ENCODE data around the gene CDH13. TPM values are rescaled to one million over a fixed set of nuclear protein-coding genes. Genes with fewer than 3 reads are reported as not detected.

CDH13 gene
- total RNA-seq, 2 experiments from 2014 or later = not detected

DNA sequence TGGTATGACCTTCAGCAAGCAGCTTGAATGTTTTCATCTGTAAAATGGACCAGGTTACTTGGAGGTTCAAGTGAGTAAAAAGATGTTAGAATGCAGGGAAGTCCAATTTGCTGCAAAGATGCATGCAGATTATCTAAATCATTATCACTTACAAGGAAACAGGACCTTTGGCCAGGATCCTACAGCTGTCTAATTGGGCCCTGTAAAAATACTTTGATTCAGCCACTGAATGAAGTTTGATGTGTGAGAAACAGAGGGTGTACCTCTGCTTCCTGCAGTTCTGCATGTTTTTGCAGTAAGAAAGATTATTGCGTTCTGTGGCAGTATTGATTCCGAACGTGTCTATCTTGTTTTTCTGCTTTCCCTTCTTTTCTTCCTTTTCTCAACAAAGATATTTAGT lies 10.2 kb downstream of the CDH13 start:
- Histone ChIP-seq H4K20me1 (ENCODE audit: insufficient read depth, low read length) (no peaks in the 10 kb centered on the region), H3K4me1 (ENCODE audit: insufficient read depth, low read length, poor library complexity, severe bottlenecking) (no peaks in the 10 kb centered on the region), H3K36me3 (ENCODE audit: insufficient read depth, low read length) (no peaks in the 10 kb centered on the region), H3K9me2 (ENCODE audit: insufficient read depth, low read length) (no peaks in the 10 kb centered on the region), H3K79me2 (ENCODE audit: insufficient read depth, low read depth, low read length) (no peaks in the 10 kb centered on the region), H3K4me3 (ENCODE audit: low read depth, low read length, poor library complexity, severe bottlenecking) (no peak overlapping the region), H3K9me3 (ENCODE audit: low read length) (no peaks in the 10 kb centered on the region), H3K27ac (ENCODE audit: low read depth, low read length, poor library complexity, severe bottlenecking) (no peak overlapping the region), H2AFZ (ENCODE audit: low read length) (no peak overlapping the region), H3K4me2 (ENCODE audit: low read length) (no peak overlapping the region)
- intact Hi-C loops (cut with micrococcal nuclease; ENCODE audit: unreplicated experiment) = loop anchor here (5.0 kb wide), 1 partner anchor 375 kb away; no protein-coding TSS in a partner anchor
- POLR2A ChIA-PET = no interaction called here
- no TSS peak for BruUV-seq (replicated peaks)
- TF ChIP-seq CTCF (conservative IDR thresholded peaks at IDR 0.05; ENCODE audit: low read length) = no peak
- no peak for TF ChIP-seq EZH2phosphoT487 (IDR thresholded peaks at IDR 0.05; ENCODE audit: borderline replicate concordance, low read depth, low read length)
- DNase-seq (ENCODE audit: low spot score) = no peak
- CTCF ChIA-PET (ENCODE audit: unreplicated experiment) = no interaction called here

- Histone ChIP-seq H3K9me2 (ENCODE audit: insufficient read depth, low read length) (no peaks in the 10 kb centered on the region), H2AFZ (ENCODE audit: low read length) (no peak overlapping the region)
Measured at GRCh38 chr16:82638095-82638798, 11.5 kb downstream of the CDH13 start.

More at GRCh38 chr16:82638095-82638798, 11.5 kb downstream of the CDH13 start:
- no peaks in the 10 kb centered on the region for H3K79me2 ChIP-seq (ENCODE audit: insufficient read depth, low read depth, low read length)
- no TSS peak for BruUV-seq (replicated peaks)
- TF ChIP-seq CTCF (conservative IDR thresholded peaks at IDR 0.05; ENCODE audit: low read length) = no peak
- no peak for TF ChIP-seq EZH2phosphoT487 (IDR thresholded peaks at IDR 0.05; ENCODE audit: borderline replicate concordance, low read depth, low read length)
- no peaks in the 10 kb centered on the region for H3K36me3 ChIP-seq (ENCODE audit: insufficient read depth, low read length)
- no peaks in the 10 kb centered on the region for H3K4me1 ChIP-seq (ENCODE audit: insufficient read depth, low read length, poor library complexity, severe bottlenecking)
- no peak overlapping the region for H3K4me3 ChIP-seq (ENCODE audit: low read depth, low read length, poor library complexity, severe bottlenecking)
- no peak for DNase-seq (ENCODE audit: low spot score)
- ChIA-PET POLR2A (no interaction called here), CTCF (ENCODE audit: unreplicated experiment) (interaction anchor here (0.5 kb wide), 1 partner anchor 197 kb away, joined by 3 read pairs; no protein-coding TSS in a partner anchor)
- H3K4me2 ChIP-seq (ENCODE audit: low read length) = no peak overlapping the region
- intact Hi-C loops (cut with micrococcal nuclease; ENCODE audit: unreplicated experiment) = loop anchor here (5.0 kb wide), 1 partner anchor 376 kb away; no protein-coding TSS in a partner anchor
- no peak overlapping the region for H3K27ac ChIP-seq (ENCODE audit: low read depth, low read length, poor library complexity, severe bottlenecking)
- H4K20me1 ChIP-seq (ENCODE audit: insufficient read depth, low read length) = no peaks in the 10 kb centered on the region
- no peaks in the 10 kb centered on the region for H3K9me3 ChIP-seq (ENCODE audit: low read length)

All from OCI-LY7 (cell line).